GM12878 (cell line): ENCODE results near the gene SLC16A10. TPM values are rescaled to one million over a fixed set of nuclear protein-coding genes. Genes with fewer than 3 reads are reported as not detected.

Experiments used
- ASH2L ChIP-seq: fragments of 300-600, 200-600 bp; sonication (generic); IDR thresholded peaks from 2 replicates; pipeline ENCODE4 v1.6.1; 2017; ENCODE audit warnings: low read depth, mild to moderate bottlenecking, borderline replicate concordance
- ATF7 ChIP-seq: fragments of 450-650 bp; IDR thresholded peaks from 2 replicates; pipeline ENCODE4 v1.6.1; 2016; ENCODE audit warnings: low read depth, mild to moderate bottlenecking
- BACH1 ChIP-seq: fragments of 450-650 bp; IDR thresholded peaks from 2 replicates; pipeline ENCODE4 v1.6.1; 2017; ENCODE audit warnings: mild to moderate bottlenecking, borderline replicate concordance
- CUX1 ChIP-seq: IDR thresholded peaks from 2 replicates; pipeline ENCODE4 v1.6.1; 2012; ENCODE audit warnings: improper control_type of control experiment, low read depth, low read length; ENCODE audit not compliant: insufficient replicate concordance
- E2F4 ChIP-seq: IDR thresholded peaks from 2 replicates; pipeline ENCODE4 v1.6.1; 2012; ENCODE audit warnings: low read depth, low read length, improper control_type of control experiment
- EGR1 ChIP-seq, 2 experiments: IDR thresholded peaks; 1 replicate in 1 of 2; 2 replicates in 1 of 2; pipeline ENCODE4 v1.6.1; 2011 to 2012; ENCODE audit warnings: low read depth in 2 of 2, low read length in 2 of 2, borderline replicate concordance in 1 of 2, mild to moderate bottlenecking in 1 of 2, moderate library complexity in 1 of 2
- ELK1 ChIP-seq: IDR thresholded peaks from 2 replicates; pipeline ENCODE4 v1.6.1; 2012; ENCODE audit warnings: low read depth, low read length, improper control_type of control experiment
- IRF4 ChIP-seq: IDR thresholded peaks from 2 replicates; pipeline ENCODE4 v1.6.1; 2011; ENCODE audit warnings: low read depth, low read length
- PAX8 ChIP-seq: fragments of 450-650 bp; IDR thresholded peaks from 2 replicates; pipeline ENCODE4 v1.6.1; 2017; ENCODE audit warnings: mild to moderate bottlenecking, moderate library complexity
- POU2F2 ChIP-seq: IDR thresholded peaks from 3 replicates; pipeline ENCODE4 v1.6.1; 2011; ENCODE audit warnings: low read depth, mild to moderate bottlenecking, low read length, borderline replicate concordance
- RBBP5 ChIP-seq: fragments of 200-600 bp; sonication (generic); conservative IDR thresholded peaks from 2 replicates; pipeline ENCODE4 v1.6.1; 2016
- SMARCA5 ChIP-seq: fragments of 450-650 bp; IDR thresholded peaks from 2 replicates; pipeline ENCODE4 v1.6.1; 2017; ENCODE audit warnings: mild to moderate bottlenecking
- SMC3 ChIP-seq: IDR thresholded peaks from 2 replicates; pipeline ENCODE4 v1.6.1; 2011; ENCODE audit warnings: low read length, improper control_type of control experiment, borderline replicate concordance
- SPI1 ChIP-seq: IDR thresholded peaks from 2 replicates; pipeline ENCODE4 v1.6.1; 2011; ENCODE audit warnings: low read depth, mild to moderate bottlenecking, low read length, moderate library complexity, borderline replicate concordance; ENCODE audit not compliant: insufficient read depth
- ZBTB40 ChIP-seq: fragments of 450-650 bp; IDR thresholded peaks from 2 replicates; pipeline ENCODE4 v1.6.1; 2016; ENCODE audit warnings: mild to moderate bottlenecking, moderate library complexity, borderline replicate concordance
- polyA plus RNA-seq, 11 experiments: library from polyadenylated mRNA; depleted of rRNA in 4 of 11; unstranded in 6 of 11; stranded (reverse) in 5 of 11; fragments of >200 nt; fragmentation: Nextera tagmentation in 4 of 11; fragmentation: Illumina TruSeq in 1 of 11; extraction: Ambion mirVana in 4 of 11; extraction: Trizol in 1 of 11; gene quantifications; 1 replicate in 1 of 11; 2 replicates in 10 of 11; pipeline versions ENCODE4 v1.2.1 to v1.2.3, GENCODE V29; 2011 to 2016; ENCODE audit warnings: inconsistent platforms in 2 of 11, missing spikeins in 2 of 11, low read depth in 1 of 11
- total RNA-seq, 4 experiments: library from RNA; depleted of rRNA in 3 of 4; stranded (reverse); fragments of >200 nt in 3 of 4; fragmentation: Illumina TruSeq in 1 of 4; extraction: Trizol in 1 of 4; gene quantifications; 2 replicates each; pipeline versions ENCODE4 v1.2.1 to v1.2.3, GENCODE V29; 2013 to 2021
- TF ChIP-seq, protein P1 (sequence below): fragments of 450-650 bp; IDR thresholded peaks from 2 replicates; pipeline ENCODE4 v1.6.1; 2016; ENCODE audit warnings: mild to moderate bottlenecking

The SLC16A10 gene
- total and polyA plus RNA-seq, 10 of the 15 experiments (the other 5 are each of a cell fraction or from before 2014, with no cell fraction given): 2.3 to 19.0 (median 8.0) TPM

DNA sequence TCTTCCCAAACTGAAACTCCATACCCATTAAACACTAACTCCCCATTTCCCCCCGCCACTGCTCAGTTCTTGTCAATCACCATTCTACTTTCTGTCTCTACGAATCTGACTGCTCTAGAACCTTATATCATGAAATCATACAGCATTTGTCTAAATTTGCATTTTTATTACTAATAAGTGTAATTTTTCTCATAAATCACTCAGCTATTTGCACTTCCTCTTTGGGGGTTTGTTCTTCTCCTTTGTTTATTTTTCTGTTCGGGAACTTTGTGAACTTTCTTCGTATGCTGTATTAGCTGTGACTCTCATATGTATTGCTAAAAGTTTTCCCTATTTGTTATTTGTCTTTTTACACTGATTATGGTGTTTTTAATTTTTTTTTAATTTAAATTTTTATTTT is 152.2 kb downstream of the SLC16A10 start (continued):
- TF ChIP-seq ELK1: no peak
- no peak for TF ChIP-seq RBBP5
- TF ChIP-seq POU2F2: no peak
- TF ChIP-seq, protein P1, sequence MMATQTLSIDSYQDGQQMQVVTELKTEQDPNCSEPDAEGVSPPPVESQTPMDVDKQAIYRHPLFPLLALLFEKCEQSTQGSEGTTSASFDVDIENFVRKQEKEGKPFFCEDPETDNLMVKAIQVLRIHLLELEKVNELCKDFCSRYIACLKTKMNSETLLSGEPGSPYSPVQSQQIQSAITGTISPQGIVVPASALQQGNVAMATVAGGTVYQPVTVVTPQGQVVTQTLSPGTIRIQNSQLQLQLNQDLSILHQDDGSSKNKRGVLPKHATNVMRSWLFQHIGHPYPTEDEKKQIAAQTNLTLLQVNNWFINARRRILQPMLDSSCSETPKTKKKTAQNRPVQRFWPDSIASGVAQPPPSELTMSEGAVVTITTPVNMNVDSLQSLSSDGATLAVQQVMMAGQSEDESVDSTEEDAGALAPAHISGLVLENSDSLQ: peak; percentile 52; the same call in 1 of the 2 replicates
- TF ChIP-seq BACH1: no peak
- TF ChIP-seq ATF7: 0 out of 2 replicates have a peak, but pooled peaks have one; percentile 11
- no peak for TF ChIP-seq E2F4
- TF ChIP-seq SPI1: peak; percentile 73
- TF ChIP-seq EGR1 (IDR thresholded peaks at IDR 0.05; ENCODE audit: borderline replicate concordance in 1 of 2, low read depth in 2 of 2, low read length in 2 of 2): no peak
- TF ChIP-seq ZBTB40: no peak
- TF ChIP-seq IRF4: no peak
- no peak for TF ChIP-seq SMC3
- no peak for TF ChIP-seq ASH2L
- no peak for TF ChIP-seq SMARCA5
- no peak for TF ChIP-seq CUX1
- TF ChIP-seq PAX8: no peak
- TF ChIP-seq, all 136 proteins: peak for 3
